Transverse colon (tissue), 4 donors: ENCODE results near the gene ATP8B4. TPM values are rescaled to one million over a fixed set of nuclear protein-coding genes. Genes with fewer than 3 reads are reported as not detected.

Source experiments
- DNase-seq: peaks from one replicate; pipeline ENCODE4 v3.0.0-alpha.2; 2019
- H3K27ac ChIP-seq, 4 donors: fragments of 200-600 bp; sonication (generic); 2 replicates each; pipeline ENCODE4 v1.5.1; 2016 to 2018; ENCODE audit warnings: inconsistent platforms in 4 of 4
- H3K27me3 ChIP-seq: fragments of 200-600 bp; sonication (generic); 2 replicates; pipeline ENCODE4 v1.5.1; 2017; ENCODE audit warnings: inconsistent platforms
- H3K36me3 ChIP-seq, 4 donors: fragments of 200-600 bp; sonication (generic); 2 replicates each; pipeline ENCODE4 v1.5.1; 2017 to 2019; ENCODE audit warnings: inconsistent platforms in 4 of 4
- H3K4me1 ChIP-seq, 4 donors: fragments of 200-600 bp; sonication (generic); 2 replicates each; pipeline ENCODE4 v1.5.1; 2017 to 2020; ENCODE audit warnings: inconsistent platforms in 4 of 4
- H3K4me3 ChIP-seq, 4 donors: fragments of 200-600 bp; sonication (generic); 1 replicate in 1 of 4; 2 replicates in 3 of 4; pipeline versions ENCODE4 v1.5.1 to v1.6.1; 2017 to 2019; ENCODE audit warnings: inconsistent platforms in 4 of 4
- H3K9me3 ChIP-seq, 2 donors: fragments of 200-600 bp; sonication (generic); 2 replicates each; pipeline ENCODE4 v1.5.1; 2017 to 2019; ENCODE audit warnings: inconsistent platforms in 2 of 2
- EP300 ChIP-seq: sonication (generic); formaldehyde crosslinking; IDR thresholded peaks from one replicate; pipeline ENCODE4 v1.6.1; 2017; ENCODE audit warnings: antibody characterized with exemption, low read depth
- POLR2A ChIP-seq: fragments of 450-650 bp; IDR thresholded peaks from one replicate; pipeline ENCODE4 v1.6.1; 2016; ENCODE audit warnings: antibody characterized with exemption, mild to moderate bottlenecking, moderate library complexity
- POLR2AphosphoS5 ChIP-seq, 3 donors: sonication (generic); formaldehyde crosslinking; IDR thresholded peaks; one replicate each; pipeline ENCODE4 v1.6.1; 2016; ENCODE audit warnings: antibody characterized with exemption in 3 of 3
- WGBS, 2 donors: methylation state at CpG; one replicate each; pipeline ENCODE4 v1.1.5; 2018; ENCODE audit warnings: low coverage in 1 of 2; 5-methylcytosine and 5-hydroxymethylcytosine counted together
- in situ Hi-C, 4 donors: fragments of 200-750 bp; cut with MboI; loops; one replicate each; pipeline versions ENCODE4 v1.15.0 to v1.15.1; 2017; ENCODE audit warnings: low sequenced_read_pairs in 3 of 4, low pct_ligation_motif_present in 1 of 4, low pct_unique_long_range_greater_than_20kb in 1 of 4
- intact Hi-C: fragments of 100-400 bp; cut with DNase I; formaldehyde crosslinking; loops from one replicate; pipeline ENCODE4 v1.15.1; 2023; ENCODE audit warnings: low total_unique reads
- total RNA-seq, 4 donors: library from RNA; depleted of rRNA; stranded (reverse); fragments of >200 nt; gene quantifications; one replicate each; pipeline ENCODE4 v1.1.0, GENCODE V29; 2016
- TF ChIP-seq, protein P1 (sequence below), 5 experiments: fragments of 200-600 bp in 3 of 5; fragments of 450-650 bp in 2 of 5; sonication (generic) in 3 of 5; IDR thresholded peaks; 1 replicate in 2 of 5; 2 replicates in 3 of 5; pipeline ENCODE4 v1.5.1; 2016 to 2017; ENCODE audit warnings: antibody characterized with exemption in 5 of 5, inconsistent platforms in 3 of 5, mild to moderate bottlenecking in 2 of 5, moderate library complexity in 1 of 5

Gene ATP8B4
- total RNA-seq, 4 donors from 2014 or later, result 6.2 to 26.2 (median 8.5) TPM

DNA sequence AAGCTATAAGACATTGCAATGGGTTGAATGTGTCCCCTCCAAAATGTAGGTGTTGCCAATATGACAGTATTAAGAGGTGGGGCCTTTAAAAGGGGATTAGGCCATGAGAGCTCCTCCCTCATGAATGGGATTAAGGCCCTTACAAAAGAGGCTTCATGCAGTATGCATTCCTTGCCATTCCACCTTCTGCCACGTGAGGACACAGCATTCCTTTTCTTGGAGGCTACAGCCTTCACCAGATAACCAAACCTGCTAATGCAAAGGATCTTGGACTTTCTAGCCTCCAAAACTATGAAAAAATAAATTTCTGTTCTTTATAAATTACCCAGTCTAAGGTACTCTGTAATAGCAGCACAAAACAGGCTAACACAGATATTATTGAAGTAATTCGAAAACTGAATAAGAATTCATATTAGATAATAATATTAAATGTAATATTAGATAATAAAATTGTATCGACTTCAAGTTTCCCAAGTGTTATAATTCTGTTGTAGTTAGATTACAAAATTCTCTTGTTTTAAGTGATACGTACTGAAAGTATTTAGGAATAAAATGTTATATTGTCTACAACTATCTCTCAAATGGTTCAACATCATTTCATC, 29.4 kb upstream of the ATP8B4 start:
- intact Hi-C loops (loop anchor here (5.0 kb wide), 1 partner anchor 1281 kb away; no protein-coding TSS in a partner anchor), in situ Hi-C loops (loop anchor here (10.0 to 25.0 kb wide), 5 partner anchors 736 to 1286 kb away; partner anchors contain the start of gene FGF7 (in 1 of the 4))
- 75 to 78% methylated on average over 4 of the region's 4 CpGs for WGBS, 2 donors
- TF ChIP-seq, protein P1, sequence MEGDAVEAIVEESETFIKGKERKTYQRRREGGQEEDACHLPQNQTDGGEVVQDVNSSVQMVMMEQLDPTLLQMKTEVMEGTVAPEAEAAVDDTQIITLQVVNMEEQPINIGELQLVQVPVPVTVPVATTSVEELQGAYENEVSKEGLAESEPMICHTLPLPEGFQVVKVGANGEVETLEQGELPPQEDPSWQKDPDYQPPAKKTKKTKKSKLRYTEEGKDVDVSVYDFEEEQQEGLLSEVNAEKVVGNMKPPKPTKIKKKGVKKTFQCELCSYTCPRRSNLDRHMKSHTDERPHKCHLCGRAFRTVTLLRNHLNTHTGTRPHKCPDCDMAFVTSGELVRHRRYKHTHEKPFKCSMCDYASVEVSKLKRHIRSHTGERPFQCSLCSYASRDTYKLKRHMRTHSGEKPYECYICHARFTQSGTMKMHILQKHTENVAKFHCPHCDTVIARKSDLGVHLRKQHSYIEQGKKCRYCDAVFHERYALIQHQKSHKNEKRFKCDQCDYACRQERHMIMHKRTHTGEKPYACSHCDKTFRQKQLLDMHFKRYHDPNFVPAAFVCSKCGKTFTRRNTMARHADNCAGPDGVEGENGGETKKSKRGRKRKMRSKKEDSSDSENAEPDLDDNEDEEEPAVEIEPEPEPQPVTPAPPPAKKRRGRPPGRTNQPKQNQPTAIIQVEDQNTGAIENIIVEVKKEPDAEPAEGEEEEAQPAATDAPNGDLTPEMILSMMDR (IDR thresholded peaks at IDR 0.05), result peak; percentile 32 to 57 (median 48)
- no peak for TF ChIP-seq POLR2A
- H3K4me1 ChIP-seq, result peaks cover 0 to 6% (median 0%) of the 10 kb centered on the region in 4 donors
- H3K9me3 ChIP-seq, result no peaks in the 10 kb centered on the region
- no peaks in the 10 kb centered on the region for H3K36me3 ChIP-seq
- peak; percentile 52 for DNase-seq
- H3K27ac ChIP-seq, result no peak overlapping the region
- no peaks in the 10 kb centered on the region for H3K27me3 ChIP-seq
- H3K4me3 ChIP-seq, result no peak overlapping the region

DNA sequence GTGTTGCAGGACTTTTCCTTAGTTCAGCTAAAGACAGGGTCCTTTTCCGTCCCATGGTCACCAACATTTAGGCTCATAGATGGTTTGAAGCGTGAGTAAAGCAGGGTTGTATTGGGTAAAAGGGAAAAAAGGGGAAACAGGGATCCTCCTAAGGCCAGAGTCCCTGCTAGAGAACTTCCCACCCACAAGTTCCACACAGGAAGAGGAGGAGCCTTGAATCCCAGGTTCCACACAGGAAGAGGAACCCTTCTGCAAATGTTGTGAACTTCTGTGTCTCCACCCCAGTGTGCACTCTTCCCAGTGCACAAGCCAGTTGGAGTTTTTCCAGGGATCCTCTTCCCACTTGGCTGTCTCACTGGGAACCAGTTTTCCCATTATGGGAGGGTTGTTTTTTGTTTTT, 27.6 kb upstream of the ATP8B4 start:
- intact Hi-C loops (loop anchor here (5.0 kb wide), 1 partner anchor 1279 kb away; no protein-coding TSS in a partner anchor), in situ Hi-C loops (loop anchor here (10.0 to 25.0 kb wide), 5 partner anchors 734 to 1284 kb away; partner anchors contain the start of gene FGF7 (in 1 of the 4))

DNA sequence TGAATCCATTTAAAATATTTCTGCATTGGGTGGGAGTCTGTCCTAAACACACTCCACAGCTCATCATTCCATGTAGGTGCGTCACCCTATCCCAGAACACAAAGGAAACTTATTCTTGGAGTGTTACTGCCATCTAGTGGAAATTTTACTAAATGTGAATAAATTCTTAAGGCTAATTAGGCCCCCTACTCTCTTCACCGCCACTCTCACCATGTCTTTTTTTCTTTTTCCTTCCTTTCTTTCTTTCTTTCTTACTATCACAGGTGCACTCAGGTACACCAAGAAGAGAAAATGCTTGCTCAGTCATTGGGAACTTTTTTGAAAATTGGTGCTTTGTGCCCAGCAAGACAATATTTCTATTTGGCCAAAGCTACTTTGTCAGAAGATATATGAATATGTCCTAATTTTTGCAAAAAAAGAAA, 26.4 kb upstream of the ATP8B4 start:
- Histone ChIP-seq H3K27me3 (no peaks in the 10 kb centered on the region), H3K27ac (no peak overlapping the region), H3K9me3 (no peaks in the 10 kb centered on the region), H3K4me1 (peaks cover 0 to 6% (median 0%) of the 10 kb centered on the region in 4 donors), H3K4me3 (no peak overlapping the region), H3K36me3 (no peaks in the 10 kb centered on the region)
- no peak for DNase-seq
- WGBS, 2 donors, result 0 to 8% methylated on average over 2 of the region's 2 CpGs
- no peak for TF ChIP-seq EP300
- TF ChIP-seq, protein P1 (IDR thresholded peaks at IDR 0.05), result peak; percentile 51 to 74 (median 61)
- no peak for TF ChIP-seq POLR2A
- intact Hi-C loops, result loop anchor here (5.0 kb wide), 1 partner anchor 1278 kb away; no protein-coding TSS in a partner anchor
- in situ Hi-C loops, result loop anchor here (10.0 to 25.0 kb wide), 5 partner anchors 733 to 1283 kb away; partner anchors contain the start of gene FGF7 (in 1 of the 4)

More for the DNA sequence above, 27.6 kb upstream of the ATP8B4 start:
- Histone ChIP-seq H3K36me3 (no peaks in the 10 kb centered on the region), H3K27me3 (no peaks in the 10 kb centered on the region), H3K4me1 (peaks cover 0 to 6% (median 0%) of the 10 kb centered on the region in 4 donors), H3K9me3 (no peaks in the 10 kb centered on the region), H3K27ac (no peak overlapping the region), H3K4me3 (no peak overlapping the region)
- TF ChIP-seq POLR2AphosphoS5 (IDR thresholded peaks at IDR 0.05), result no peak
- no peak for TF ChIP-seq POLR2A
- no peak for TF ChIP-seq EP300
- TF ChIP-seq, protein P1 (IDR thresholded peaks at IDR 0.05), result no peak
- no peak for DNase-seq
- WGBS, 2 donors, result 50 to 89% methylated on average over 1 to 2 of the region's 2 CpGs

DNA sequence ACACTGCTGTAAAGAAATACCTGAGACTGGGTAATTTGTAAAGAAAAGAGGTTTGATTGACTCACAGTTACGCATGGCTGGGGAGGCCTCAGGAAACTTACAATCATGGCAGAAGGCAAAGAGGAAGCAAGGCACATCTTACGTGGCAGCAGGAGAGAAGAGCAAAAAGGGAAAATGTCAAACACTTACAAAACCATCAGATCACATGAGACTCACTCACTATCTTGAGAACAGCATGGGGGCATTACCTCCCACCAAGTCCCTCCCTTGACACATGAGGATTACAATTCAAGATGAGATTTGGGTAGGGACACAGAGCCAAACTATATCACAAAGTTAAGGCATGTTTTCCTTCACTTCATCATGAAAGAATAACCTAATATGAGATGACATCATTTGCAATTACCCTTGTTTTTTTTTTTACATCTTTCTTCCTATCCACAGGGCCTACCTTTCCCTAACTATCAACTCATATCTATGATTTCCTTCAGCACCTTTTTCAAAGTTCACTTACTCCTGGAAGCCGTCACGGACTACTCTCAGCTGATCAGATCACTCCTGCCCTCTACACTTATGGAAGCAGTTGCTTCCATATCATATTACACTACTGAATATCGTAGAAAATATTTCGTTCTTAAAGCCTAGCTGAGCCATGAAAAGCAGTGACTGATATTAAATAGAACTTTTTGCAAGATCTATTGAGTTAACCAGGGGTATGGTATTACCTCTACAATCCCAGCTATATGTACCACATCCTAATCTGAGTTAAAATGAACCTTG, 25.5 kb upstream of the ATP8B4 start:
- in situ Hi-C loops, result loop anchor here (10.0 to 25.0 kb wide), 5 partner anchors 732 to 1282 kb away; partner anchors contain the start of gene FGF7 (in 1 of the 4)
- TF ChIP-seq EP300 (no peak), POLR2AphosphoS5 (IDR thresholded peaks at IDR 0.05) (no peak), POLR2A (no peak)
- TF ChIP-seq, protein P1 (IDR thresholded peaks at IDR 0.05), result no peak

More for the DNA sequence above, 25.5 kb upstream of the ATP8B4 start:
- intact Hi-C loops, result loop anchor here (5.0 kb wide), 1 partner anchor 1277 kb away; no protein-coding TSS in a partner anchor
- H3K9me3 ChIP-seq, result no peaks in the 10 kb centered on the region
- no peak overlapping the region for H3K4me3 ChIP-seq
- H3K36me3 ChIP-seq, result no peaks in the 10 kb centered on the region
- H3K4me1 ChIP-seq, result peaks cover 0 to 6% (median 0%) of the 10 kb centered on the region in 4 donors
- H3K27ac ChIP-seq, result no peak overlapping the region
- no peak for DNase-seq
- no peaks in the 10 kb centered on the region for H3K27me3 ChIP-seq
- WGBS, 2 donors, result 69 to 80% methylated on average over 6 of the region's 6 CpGs
